ENCODE data around the gene PTBP3.

- no peak for TF ChIP-seq CHD2 (IDR thresholded peaks at IDR 0.05; ENCODE audit: low read length, partially characterized antibody)
- no peak for TF ChIP-seq POLR2AphosphoS5 (IDR thresholded peaks at IDR 0.05; ENCODE audit: low read depth, low read length)
- TF ChIP-seq FOSL2 (IDR thresholded peaks at IDR 0.05; ENCODE audit: borderline replicate concordance, low read depth), result no peak
- TF ChIP-seq MAX (IDR thresholded peaks at IDR 0.05; ENCODE audit: low read depth), result no peak
- no peak for TF ChIP-seq RFX5 (IDR thresholded peaks at IDR 0.05; ENCODE audit: low read length)
- TF ChIP-seq FOXM1 (IDR thresholded peaks at IDR 0.05; ENCODE audit: low read depth), result no peak
- no peak for TF ChIP-seq EP300 (IDR thresholded peaks at IDR 0.05; ENCODE audit: borderline replicate concordance in 1 of 2, low read depth in 1 of 2, low read length in 1 of 2)
- TF ChIP-seq TAF1 (IDR thresholded peaks at IDR 0.05; ENCODE audit: borderline replicate concordance, low read depth, low read length), result no peak
- no peak for TF ChIP-seq RCOR1 (IDR thresholded peaks at IDR 0.05; ENCODE audit: low read length)
Observed at GRCh38 chr9:112367465-112367864, 34.0 kb upstream of the PTBP3 start.
